Measurements from ENCODE around the gene TLE6.
"Not testable (repeated sequence)": the region's sequence is repeated elsewhere in the genome, so short reads cannot be mapped to it uniquely, and the experiment has no call there.

The TLE6 gene

DNA sequence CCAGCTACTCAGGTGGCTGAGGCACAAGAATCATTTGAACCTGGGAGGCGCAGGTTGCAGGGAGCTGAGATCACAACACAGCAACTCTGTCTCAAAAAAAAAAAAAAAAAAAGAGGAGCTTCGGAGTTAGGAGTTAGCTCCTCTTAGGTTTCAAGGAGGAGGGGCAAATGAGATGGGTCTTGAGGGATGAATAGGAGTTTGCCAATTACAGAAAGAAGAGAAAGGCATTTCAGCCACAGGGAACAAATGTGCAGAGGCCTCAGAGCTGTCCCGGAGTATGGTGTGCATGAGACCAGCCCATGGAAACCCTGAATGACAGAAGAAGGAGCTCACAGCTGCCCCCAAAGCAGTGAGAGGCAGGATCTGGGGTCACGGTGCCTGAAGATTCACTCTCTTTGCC is 27.2 kb downstream of the TLE6 start:
- DNase-seq (ENCODE audit: low read depth) = no peak

GRCh38 chr19:3005345-3005744 is 28.0 kb downstream of the TLE6 start:
- DNase-seq (ENCODE audit: low read depth) = no peak

- DNase-seq (ENCODE audit: low read depth) = no peak
Measured at GRCh38 chr19:3006075-3006767, 28.9 kb downstream of the TLE6 start.

DNA sequence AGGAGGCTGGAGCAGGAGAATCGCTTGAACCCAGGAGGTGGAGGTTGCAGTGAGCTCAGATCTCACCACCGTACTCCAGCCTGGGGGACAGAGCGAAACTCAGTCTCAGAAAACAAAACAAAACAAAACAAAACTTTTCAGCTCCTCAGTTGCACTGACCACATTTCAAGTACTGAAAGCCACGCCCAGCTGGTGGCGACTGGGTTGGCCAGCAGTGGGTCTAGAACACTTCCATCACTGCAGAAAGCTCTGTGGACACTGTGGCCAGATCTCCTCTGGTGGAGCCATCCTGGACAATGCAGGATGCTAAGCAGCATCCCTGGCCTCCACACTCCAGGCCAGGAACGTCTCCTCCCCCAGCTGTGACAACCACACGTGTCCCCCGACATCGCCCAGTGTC is 30.6 kb downstream of the TLE6 start:
- DNase-seq (ENCODE audit: low read depth) = no peak

GRCh38 chr19:3008994-3009393 is 31.6 kb downstream of the TLE6 start:
- no peak for DNase-seq (ENCODE audit: low read depth)

- no peak for DNase-seq (ENCODE audit: low read depth)
Measured at GRCh38 chr19:3010871-3011270, 33.5 kb downstream of the TLE6 start.

GRCh38 chr19:3012059-3012458 is 34.7 kb downstream of the TLE6 start:
- DNase-seq (ENCODE audit: low read depth) = not testable (repeated sequence)

- DNase-seq (ENCODE audit: low read depth) = no peak
Measured at GRCh38 chr19:3012621-3013262, 35.4 kb downstream of the TLE6 start.

- no peak for DNase-seq (ENCODE audit: low read depth)
Measured at GRCh38 chr19:3013263-3013725, 35.9 kb downstream of the TLE6 start.

DNA sequence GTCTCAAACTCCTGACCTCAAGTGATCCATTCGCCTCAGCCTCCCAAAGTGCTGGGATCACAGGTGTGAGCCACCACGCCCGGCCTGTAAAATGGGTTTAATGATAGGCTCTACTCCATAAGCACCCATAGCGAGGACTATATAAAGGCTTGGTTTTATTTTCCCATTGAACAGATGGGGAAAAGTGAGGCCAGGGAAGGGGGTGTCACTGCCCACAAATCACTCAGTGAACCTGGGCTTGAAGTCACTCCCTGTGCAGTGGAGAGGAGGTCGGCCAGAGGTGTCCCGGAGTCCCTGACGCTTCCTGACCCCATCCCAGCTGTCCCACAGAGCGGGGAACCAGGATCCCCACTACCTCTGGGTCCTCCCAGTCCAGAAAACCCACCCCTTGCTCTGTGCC is 36.8 kb downstream of the TLE6 start:
- no peak for DNase-seq (ENCODE audit: low read depth)

DNA sequence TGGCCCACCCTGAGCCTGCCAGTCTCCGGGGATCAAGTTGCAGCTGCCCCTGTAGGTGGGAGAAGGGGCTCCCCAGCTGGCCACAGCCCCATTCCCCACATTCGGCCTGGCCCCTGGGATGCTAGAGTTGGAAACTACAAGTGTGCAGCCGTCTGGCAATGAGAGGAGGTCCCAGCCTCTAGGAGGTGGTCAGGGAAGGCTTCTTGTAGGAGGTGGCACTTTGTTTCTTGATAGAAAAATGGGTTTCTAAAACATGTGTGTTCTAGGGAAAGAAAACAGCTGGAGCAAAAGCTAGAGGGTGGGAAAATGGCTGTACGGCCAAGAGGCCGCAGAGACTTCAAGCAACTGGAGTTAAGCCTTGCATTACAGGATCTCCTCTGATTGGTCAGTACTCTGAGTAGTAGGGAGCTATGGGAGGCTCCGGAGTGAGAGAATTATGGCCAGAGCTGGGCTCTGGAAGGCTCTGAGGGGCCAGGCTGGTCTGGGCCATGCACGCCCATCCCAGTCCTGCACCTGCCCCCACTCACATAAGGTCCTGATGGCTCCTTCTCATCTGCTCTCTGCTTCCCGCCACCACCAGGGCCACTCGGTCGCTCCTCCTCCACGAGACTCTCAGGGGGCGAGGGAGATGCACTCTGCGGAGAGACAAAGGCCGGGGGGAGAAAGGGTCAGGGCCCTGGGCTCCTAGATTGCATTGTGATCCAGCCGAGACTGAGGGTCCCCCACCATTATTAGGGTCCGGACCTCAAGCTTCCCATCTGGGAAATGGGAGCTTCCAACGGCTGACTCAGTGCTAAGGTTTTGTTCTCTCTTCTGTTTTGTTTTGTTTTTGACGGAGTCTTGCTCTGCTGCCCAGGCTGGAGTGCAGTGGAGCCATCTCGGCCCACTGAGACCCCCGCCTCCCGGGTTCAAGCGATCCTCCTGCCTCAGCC is 38.0 kb downstream of the TLE6 start:
- no peak for DNase-seq (ENCODE audit: low read depth)

GRCh38 chr19:3017923-3018322 is 40.6 kb downstream of the TLE6 start:
- DNase-seq (ENCODE audit: low read depth) = no peak

- DNase-seq (ENCODE audit: low read depth) = no peak
Measured at GRCh38 chr19:3019211-3019854, 42.0 kb downstream of the TLE6 start.

- DNase-seq (ENCODE audit: low read depth) = no peak
Measured at GRCh38 chr19:3020321-3020960, 43.1 kb downstream of the TLE6 start.

DNA sequence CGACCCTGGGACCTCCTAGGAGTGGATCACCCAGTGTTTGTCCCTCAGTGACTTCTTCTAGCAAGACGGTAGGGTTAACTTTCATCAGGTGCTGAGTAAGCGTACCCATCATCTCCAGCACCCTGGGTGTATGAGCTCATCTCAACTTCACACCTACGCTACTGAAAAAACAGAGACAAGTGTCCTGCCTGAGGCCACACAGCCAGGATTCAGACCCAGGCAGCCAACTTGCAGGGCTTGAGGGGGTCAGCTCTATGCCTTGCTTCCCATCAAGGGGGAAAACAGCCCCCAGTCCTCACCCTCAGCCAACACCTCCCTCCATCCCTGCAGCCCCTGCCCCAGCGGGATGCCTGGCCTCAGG is 47.1 kb downstream of the TLE6 start:
- DNase-seq (ENCODE audit: low read depth) = no peak

DNA sequence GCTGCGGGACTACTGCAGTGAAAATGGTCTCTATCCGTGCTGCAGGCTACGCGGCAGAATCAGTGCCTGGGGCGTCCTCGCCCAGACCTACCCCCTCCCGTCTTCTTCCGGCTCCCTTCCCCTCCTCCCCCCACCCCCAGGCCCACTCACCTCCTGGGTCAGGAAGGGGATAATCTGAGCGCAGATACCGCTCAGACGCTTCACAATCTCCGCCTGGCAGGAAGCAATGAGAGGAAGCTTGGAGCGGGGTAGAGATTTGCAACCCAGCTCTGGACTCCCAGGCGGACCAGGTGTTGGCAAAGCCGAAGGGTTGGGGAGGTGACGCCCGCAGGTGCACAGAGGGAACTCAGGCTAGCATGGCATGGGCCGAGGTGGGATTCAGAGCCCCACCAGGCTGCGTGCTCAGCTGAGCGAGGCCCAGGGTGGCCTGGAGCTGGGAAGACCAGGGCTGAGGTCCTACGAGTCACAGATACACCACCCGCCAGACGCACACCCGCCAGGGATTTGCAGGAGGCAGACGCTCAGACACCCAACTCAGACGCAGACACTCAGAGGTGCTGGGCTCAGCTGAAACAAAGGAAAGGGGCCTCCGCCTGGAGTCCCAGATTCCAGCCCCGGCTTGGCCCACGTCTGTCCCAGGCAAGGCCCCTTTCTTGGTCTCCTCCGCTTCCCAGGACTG is 47.6 kb downstream of the TLE6 start:
- no peak for DNase-seq (ENCODE audit: low read depth)

GRCh38 chr19:3025549-3025886 is 48.2 kb downstream of the TLE6 start:
- no peak for DNase-seq (ENCODE audit: low read depth)

DNA sequence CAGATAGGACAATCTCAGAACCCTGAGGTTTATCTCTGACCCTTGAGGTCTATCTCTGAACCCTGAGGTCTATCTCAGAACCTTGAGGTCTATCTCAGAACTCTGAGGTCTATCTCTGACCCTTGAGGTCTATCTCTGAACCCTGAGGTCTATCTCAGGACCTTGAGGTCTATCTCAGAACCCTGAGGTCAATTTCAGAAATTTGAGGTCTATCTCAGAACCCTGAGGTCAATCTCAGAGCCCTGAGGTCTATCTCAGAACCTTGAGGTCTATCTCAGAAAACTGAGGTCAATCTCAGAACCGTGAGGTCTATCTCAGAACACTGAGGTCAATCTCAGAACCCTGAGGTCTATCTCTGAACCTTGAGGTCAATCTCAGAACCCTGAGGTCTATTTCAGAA is 49.4 kb downstream of the TLE6 start:
- DNase-seq (ENCODE audit: low read depth) = no peak

DNA sequence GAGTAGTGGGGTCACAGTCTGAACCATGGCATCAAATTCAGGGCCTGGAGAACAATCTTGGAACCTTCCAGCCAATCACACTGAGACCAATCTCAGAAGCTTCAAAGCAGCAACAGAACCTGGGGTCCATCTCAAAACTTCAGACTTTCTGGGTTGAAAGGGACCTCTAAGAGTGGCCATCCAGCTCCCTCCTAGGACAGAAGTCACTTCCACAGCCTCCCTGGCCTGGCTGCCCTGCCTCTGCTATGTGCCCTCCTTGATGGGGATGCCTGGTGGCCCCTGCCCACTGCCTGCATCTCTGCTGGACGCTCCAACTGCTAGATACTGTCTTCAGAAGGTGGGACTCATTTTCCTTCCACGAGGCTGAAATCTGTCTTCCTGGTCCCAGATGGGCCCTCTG is 49.9 kb downstream of the TLE6 start:
- DNase-seq (ENCODE audit: low read depth) = no peak

DNA sequence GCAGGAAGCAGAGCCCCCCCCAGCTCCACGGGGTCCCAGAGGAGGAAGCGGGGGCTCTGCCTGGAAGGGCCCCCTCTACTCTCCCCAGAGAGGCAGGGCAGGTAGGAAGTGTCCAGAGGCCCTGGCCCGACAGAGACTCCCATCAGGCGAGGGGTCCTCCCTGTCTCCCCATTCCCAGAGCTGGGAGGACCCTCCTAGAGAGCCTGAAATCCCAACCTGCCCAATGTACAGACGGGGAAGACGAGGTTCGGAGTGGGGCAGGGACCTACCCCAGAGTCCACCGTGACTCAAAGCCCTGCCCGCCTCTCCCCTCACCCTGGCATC is 50.6 kb downstream of the TLE6 start:
- DNase-seq (ENCODE audit: low read depth) = no peak

DNA sequence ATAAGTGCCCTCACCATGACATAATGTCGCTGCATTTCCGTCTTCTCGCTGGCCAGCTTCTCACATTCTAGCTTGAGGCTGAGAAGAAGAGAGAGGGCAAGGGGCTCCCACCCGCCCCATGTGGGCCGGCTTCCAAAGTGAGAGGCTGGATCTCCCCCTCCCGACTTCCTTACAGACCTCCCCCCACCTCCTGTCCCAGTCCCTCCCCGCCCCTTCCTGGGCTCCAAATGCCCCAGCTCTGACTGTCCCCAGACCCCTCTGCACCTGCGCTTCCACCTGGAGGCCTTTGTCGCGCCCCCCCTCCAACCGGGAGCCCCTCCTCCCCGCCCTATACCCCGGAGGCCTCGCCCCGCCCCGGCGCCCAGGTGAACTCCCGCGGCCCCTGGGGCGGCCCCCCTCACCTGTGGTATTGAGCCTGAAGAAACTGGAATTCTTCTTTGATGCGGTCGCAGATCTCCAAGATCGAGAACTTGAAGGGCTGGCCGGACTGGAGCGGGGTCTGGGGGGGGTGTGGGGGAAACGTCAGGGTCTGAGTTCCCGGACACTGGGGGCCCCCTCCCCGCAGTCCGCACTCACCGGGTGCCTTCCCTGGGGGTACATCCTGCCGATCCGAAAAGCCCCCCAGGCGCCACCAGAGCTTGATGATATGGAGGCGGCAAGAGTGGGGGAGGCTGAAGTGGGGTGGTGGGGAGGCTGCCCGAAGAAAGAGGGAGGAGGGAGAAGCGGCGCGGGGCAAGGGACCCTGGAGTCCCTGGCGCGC is 51.1 kb downstream of the TLE6 start:
- DNase-seq (ENCODE audit: low read depth) = no peak

Data from activated gamma-delta T cell treated with anti-CD3 and anti-CD28 coated beads, Interleukin-2, amount 50 U/mL, for 16 hours (primary cell).